ENCODE measurements around the gene SLC51B.
"Not testable (repeated sequence)": the region's sequence is repeated elsewhere in the genome, so short reads cannot be mapped to it uniquely, and the experiment has no call there.

The SLC51B gene

DNA sequence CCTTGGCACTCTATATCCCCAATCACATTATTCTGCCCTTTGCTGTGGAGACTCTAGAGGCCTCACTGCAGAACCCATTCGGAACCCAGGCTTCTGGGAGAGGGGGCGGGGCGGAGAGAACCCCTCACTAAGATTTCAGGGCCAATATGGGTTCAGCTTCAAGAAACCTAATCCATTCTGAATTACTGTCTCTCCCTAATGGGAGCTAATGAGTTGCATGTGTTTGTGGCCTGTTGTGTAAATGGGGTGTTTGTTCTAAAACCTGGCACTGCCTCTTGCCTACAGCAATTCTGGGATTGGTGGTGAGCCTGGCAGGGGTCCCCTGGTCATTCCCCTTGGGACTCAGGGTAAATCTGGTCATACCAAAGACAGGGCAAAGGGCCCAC lies 23.2 kb downstream of the SLC51B start:
- POLR2A ChIA-PET (ENCODE audit: low non-redundant PET), result no interaction called here
- H3K27ac ChIP-seq, result no peak overlapping the region
- CTCF ChIA-PET, result interaction anchor here (1.0 kb wide), 1 partner anchor 17 kb away, joined by 3 read pairs; no protein-coding TSS in a partner anchor
- DNase-seq (ENCODE audit: low spot score), result no peak
- TF ChIP-seq, protein P1, sequence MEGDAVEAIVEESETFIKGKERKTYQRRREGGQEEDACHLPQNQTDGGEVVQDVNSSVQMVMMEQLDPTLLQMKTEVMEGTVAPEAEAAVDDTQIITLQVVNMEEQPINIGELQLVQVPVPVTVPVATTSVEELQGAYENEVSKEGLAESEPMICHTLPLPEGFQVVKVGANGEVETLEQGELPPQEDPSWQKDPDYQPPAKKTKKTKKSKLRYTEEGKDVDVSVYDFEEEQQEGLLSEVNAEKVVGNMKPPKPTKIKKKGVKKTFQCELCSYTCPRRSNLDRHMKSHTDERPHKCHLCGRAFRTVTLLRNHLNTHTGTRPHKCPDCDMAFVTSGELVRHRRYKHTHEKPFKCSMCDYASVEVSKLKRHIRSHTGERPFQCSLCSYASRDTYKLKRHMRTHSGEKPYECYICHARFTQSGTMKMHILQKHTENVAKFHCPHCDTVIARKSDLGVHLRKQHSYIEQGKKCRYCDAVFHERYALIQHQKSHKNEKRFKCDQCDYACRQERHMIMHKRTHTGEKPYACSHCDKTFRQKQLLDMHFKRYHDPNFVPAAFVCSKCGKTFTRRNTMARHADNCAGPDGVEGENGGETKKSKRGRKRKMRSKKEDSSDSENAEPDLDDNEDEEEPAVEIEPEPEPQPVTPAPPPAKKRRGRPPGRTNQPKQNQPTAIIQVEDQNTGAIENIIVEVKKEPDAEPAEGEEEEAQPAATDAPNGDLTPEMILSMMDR (conservative IDR thresholded peaks at IDR 0.05; ENCODE audit: low read depth), result no peak

DNA sequence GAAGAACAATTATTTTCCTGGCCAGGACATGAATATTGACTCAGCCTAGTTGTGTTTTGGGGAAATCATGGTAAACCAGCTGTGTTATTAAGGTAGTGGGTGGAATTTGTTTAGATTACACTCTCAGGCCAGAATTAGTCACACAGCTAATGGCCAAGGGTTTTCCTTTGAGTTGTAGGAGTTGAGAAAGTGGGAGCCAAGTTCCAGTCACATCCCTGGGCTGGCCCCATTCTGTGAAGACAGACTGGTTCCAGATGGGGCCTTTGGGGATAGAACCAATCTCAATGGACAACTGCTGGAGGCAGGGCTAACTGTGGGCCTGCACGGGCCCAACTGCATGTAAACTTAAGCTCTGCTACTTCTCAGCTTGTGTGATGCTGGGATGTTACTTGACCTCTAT lies 24.0 kb downstream of the SLC51B start:
- ChIA-PET POLR2A (ENCODE audit: low non-redundant PET) (interaction anchor here (0.6 kb wide), 1 partner anchor 8 kb away, joined by 3 read pairs; no protein-coding TSS in a partner anchor), CTCF (interaction anchor here (1.2 kb wide), 1 partner anchor 35 kb away, joined by 5 read pairs; no protein-coding TSS in a partner anchor)
- H3K27ac ChIP-seq, result no peak overlapping the region
- no peak for DNase-seq (ENCODE audit: low spot score)
- TF ChIP-seq, protein P1 (conservative IDR thresholded peaks at IDR 0.05; ENCODE audit: low read depth), result no peak

DNA sequence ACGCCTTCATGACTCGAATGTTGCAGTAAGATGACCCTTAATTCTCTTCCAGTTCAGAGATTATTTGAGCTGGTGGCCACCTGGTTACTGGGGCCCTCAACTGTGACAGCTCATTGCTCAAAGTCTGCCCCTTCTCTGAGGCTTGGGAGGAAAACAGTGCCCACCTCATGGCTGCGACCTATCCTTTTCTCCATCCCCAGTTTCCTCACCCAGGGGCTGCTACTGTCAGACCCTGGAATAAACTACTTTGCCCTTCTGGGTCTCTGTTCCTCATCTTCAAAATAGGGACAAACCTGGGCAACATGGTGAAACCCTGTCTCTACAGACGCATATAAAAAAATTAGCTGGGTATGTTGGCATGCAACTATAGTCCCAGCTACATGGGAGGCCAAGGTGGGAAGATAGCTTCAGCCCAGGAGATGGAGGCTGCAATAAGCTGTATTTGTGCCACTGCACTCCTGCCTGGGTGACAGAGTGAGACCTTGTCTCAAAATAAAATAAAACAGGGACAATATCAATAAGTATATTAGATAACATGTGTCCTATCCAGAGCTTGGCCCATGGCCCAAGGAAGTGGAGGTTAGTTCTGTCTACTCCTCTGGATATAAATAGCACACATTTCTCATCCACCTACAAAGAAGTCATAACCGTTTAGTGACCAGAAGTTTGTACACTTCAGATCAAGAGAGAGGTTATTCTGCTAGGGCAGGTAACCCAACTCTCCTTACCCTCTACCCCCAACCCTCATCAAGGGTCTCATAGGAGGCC lies 24.8 kb downstream of the SLC51B start:
- no peak overlapping the region for H3K27ac ChIP-seq
- ChIA-PET POLR2A (ENCODE audit: low non-redundant PET) (interaction anchor here (0.6 kb wide), 2 partner anchors 9 to 124 kb away, joined by 3 read pairs; no protein-coding TSS in a partner anchor), CTCF (interaction anchor here (1.2 kb wide), 1 partner anchor 36 kb away, joined by 5 read pairs; no protein-coding TSS in a partner anchor)
- no peak for DNase-seq (ENCODE audit: low spot score)
- TF ChIP-seq, protein P1 (conservative IDR thresholded peaks at IDR 0.05; ENCODE audit: low read depth), result no peak

DNA sequence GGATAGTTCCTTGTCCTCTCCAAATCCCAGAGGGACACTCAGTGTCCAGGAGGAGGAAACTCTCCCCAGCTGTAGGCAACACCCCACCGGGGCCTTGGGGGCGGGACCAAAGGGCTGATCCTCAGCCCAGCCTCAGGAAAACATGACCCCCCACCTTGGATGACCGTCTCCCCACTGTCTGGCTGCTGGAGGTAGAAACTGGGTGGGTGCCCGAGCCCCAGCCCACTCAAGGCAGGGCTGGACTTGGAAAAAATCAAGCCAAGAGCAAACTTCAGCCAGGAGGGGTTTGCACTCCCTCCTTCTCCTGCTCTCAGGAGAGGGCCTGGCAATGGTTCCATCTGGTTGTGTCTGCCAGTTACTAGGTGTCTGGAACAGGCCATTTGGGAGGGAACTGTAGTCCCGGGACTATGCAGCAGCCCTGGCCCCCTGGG lies 26.2 kb downstream of the SLC51B start:
- DNase-seq (ENCODE audit: low spot score), result no peak
- CTCF ChIA-PET, result interaction anchor here (0.7 kb wide), 1 partner anchor 646 kb away, joined by 3 read pairs; no protein-coding TSS in a partner anchor
- POLR2A ChIA-PET (ENCODE audit: low non-redundant PET), result no interaction called here
- TF ChIP-seq, protein P1 (conservative IDR thresholded peaks at IDR 0.05; ENCODE audit: low read depth), result no peak
- H3K27ac ChIP-seq, result no peak overlapping the region

- CTCF ChIA-PET, result interaction anchor here (1.0 kb wide), 1 partner anchor 18 kb away, joined by 3 read pairs; no protein-coding TSS in a partner anchor
- POLR2A ChIA-PET (ENCODE audit: low non-redundant PET), result no interaction called here
- H3K27ac ChIP-seq, result no peak overlapping the region
- DNase-seq (ENCODE audit: low spot score), result no peak
- TF ChIP-seq, protein P1 (conservative IDR thresholded peaks at IDR 0.05; ENCODE audit: low read depth), result no peak
These were observed 26.8 kb downstream of the SLC51B start for GRCh38 chr15:65072027-65072426.

- ChIA-PET CTCF (interaction anchor here (1.0 kb wide), 1 partner anchor 18 kb away, joined by 3 read pairs; no protein-coding TSS in a partner anchor), POLR2A (ENCODE audit: low non-redundant PET) (no interaction called here)
- no peak for DNase-seq (ENCODE audit: low spot score)
- TF ChIP-seq, protein P1 (conservative IDR thresholded peaks at IDR 0.05; ENCODE audit: low read depth), result no peak
- no peak overlapping the region for H3K27ac ChIP-seq
These were observed 27.4 kb downstream of the SLC51B start for GRCh38 chr15:65072617-65073016.

GRCh38 chr15:65074946-65075345 lies 29.8 kb downstream of the SLC51B start:
- DNase-seq (ENCODE audit: low spot score); H3K27ac ChIP-seq; POLR2A ChIA-PET (ENCODE audit: low non-redundant PET): not testable (repeated sequence)
- CTCF ChIA-PET, result interaction anchor here (0.7 to 0.9 kb wide), 2 partner anchors 23 to 66 kb away, joined by 3 to 6 read pairs; no protein-coding TSS in a partner anchor

DNA sequence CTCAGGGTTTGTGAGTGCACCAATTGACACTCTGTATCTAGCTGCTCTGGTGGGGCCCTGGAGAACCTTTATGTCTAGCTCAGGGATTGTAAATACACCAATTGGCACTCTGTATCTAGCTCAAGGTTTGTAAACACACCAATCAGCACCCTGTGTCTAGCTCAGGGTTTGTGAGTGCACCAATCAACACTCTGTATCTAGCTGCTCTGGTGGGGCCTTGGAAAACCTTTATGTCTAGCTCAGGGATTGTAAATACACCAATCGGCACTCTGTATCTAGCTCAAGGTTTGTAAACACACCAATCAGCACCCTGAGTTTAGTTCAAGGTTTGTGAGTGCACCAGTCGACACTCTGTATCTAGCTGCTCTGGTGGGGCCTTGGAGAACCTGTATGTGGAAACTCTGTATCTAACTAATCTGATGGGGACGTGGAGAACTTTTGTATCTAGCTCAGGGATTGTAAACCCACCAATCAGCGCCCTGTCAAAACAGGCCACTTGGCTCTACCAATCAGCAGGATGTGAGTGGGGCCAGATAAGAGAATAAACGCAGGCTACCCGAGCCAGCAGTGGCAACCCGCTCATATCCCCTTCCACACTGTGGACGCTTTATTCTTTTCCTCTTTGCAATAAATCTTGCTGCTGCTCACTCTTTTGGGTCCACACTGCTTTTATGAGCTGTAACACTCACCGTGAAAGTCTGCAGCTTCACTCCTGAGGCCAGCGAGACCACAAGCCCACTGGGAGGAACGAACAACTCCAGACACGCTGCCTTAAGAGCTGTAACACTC lies 30.6 kb downstream of the SLC51B start:
- CTCF ChIA-PET; POLR2A ChIA-PET (ENCODE audit: low non-redundant PET); DNase-seq (ENCODE audit: low spot score); H3K27ac ChIP-seq: not testable (repeated sequence)

Measured in RWPE1 (cell line).